Measurements from ENCODE around the gene TENM4.
"Not testable (repeated sequence)": the region's sequence is repeated elsewhere in the genome, so short reads cannot be mapped to it uniquely, and the experiment has no call there.

TENM4 gene

GRCh38 chr11:79237703-79238102, 203.1 kb downstream of the TENM4 start:
- DNase-seq: peak; percentile 80

DNA sequence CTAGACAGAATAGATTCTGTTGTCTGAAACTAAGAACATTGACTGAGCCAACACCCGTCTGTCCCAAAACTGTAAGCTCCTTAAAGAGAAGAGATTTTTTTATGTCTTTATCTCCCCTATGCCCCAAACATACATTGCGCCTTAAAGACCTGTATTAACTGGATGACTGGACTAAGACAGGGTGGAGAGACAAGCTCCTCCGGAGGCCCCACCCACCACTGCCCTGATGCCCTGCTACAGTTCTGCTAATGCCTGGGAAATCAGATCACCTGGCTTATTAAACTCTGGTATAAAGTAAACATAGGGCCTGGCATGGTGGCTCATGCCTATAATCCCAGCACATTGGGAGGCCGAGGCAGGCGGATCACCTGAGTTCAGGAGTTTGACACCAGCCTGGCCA, 203.7 kb downstream of the TENM4 start:
- no peak for DNase-seq

GRCh38 chr11:79236541-79236971, 204.3 kb downstream of the TENM4 start:
- peak; percentile 72 for DNase-seq

- DNase-seq: no peak
These were observed 205.1 kb downstream of the TENM4 start for GRCh38 chr11:79235696-79236095.

DNA sequence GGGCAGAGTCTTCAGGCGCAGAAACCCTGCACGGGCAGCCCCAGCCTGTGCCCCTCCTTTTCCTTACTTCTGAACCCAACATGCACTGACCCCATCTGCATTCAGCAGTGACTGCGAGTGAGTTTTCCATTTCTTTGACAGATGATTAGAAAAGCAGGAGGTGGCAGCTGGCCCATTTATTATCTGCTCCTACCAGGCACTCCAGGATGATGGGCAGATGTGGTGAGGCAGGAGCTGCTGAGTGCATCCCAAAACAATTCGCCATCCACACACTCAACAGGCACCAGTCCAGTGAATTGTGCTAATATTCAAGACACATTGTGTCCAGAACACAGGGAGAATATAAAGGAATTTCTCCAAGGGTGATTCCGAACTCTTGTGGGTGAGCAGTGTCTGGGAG, 208.5 kb downstream of the TENM4 start:
- no peak for DNase-seq

GRCh38 chr11:79229047-79229446, 211.8 kb downstream of the TENM4 start:
- DNase-seq: no peak

GRCh38 chr11:79227767-79228755, 212.8 kb downstream of the TENM4 start:
- DNase-seq: no peak

DNA sequence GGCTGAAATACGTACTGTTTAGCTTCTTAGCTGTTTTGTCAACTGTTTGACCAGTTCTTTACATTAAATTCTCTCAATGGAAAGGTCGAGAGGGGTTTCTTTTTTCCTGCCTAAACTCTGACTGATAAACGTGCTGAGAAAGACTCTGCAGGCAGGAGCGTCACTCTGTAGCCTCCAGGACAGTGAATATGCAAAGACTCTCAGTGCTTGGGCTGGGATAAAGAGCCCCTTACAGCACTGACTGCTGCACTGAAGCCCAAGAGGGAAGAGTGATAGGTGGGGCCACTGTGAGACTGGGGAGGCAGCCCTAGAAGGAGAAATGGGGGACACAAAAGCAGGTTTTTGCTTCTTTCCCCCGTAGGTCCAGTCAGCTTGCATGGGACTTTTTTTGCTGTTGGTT, 213.5 kb downstream of the TENM4 start:
- DNase-seq: no peak

DNA sequence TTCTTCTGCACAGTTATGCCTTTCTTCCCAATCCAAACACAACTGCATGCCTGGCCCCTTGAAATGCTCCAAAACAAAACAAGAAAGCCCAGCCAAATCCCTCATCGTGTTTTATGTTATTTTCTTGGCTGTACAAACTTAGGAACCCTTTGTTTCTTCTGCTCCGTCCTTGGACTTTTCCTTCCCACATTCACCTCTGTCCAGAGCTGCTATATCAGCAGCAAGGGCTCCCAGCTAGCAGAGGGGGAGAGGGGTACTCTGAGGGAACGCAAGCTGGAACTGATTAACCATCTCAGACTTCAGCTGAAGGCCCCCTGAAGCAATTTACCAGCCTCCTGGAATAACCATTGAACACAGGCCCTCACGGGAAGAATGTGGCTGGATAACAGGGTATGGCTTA, 214.7 kb downstream of the TENM4 start:
- DNase-seq: no peak

- not testable (repeated sequence) for DNase-seq
These were observed 218.7 kb downstream of the TENM4 start for GRCh38 chr11:79222163-79222562.

DNA sequence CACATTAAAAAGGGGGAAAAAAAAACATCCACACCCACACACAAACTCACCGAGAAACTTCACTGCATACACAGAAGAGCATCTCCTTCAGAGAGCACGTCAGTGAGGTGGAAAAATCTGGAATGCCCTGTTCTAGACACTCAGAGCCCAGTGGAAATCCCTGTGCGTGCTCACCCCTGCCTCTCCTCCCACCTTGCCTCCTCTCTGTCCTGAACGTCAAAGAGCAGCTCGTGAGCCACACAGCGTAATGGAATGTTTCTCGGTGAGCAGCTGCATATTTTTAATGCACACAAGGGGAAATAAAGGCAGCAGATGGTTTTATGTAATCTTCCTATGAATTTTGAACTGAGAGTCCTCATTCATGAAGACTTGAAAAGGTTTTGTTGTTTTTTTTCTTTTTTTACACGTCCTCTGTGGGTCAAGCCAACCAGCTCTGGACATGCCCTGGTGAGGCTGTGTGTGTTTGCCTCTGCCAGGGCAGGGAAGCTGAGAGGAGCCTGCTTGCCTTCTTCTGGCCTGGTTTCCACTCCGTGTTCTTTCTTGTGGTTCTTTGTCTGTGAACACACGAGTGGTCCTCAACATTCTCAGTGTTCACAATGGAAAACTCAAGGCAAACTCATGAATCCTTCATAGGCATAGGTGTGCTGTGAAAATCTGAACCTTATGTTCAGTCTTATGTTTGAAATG, 219.2 kb downstream of the TENM4 start:
- no peak for DNase-seq

DNA sequence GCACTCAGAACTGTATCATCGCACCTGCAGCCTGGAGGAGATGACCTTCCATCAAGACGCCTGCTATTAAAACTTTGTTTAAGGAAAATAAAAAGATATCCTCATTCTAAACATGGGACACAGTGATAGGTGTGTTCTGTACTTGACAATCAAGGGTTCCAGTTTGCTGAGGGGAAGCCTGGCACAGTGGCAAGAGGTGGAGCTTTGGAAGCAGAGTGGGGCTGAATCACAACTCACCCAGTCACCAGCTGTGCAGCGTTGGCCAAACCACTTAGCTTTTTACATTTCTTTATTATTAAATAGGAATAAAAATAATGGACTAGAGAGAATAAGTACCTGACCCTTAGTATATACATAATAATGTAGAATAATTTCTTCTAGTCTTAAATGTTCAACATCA, 220.7 kb downstream of the TENM4 start:
- no peak for DNase-seq

GRCh38 chr11:79219186-79220045, 221.4 kb downstream of the TENM4 start:
- no peak for DNase-seq

GRCh38 chr11:79212741-79213190, 228.1 kb downstream of the TENM4 start:
- DNase-seq: no peak

DNA sequence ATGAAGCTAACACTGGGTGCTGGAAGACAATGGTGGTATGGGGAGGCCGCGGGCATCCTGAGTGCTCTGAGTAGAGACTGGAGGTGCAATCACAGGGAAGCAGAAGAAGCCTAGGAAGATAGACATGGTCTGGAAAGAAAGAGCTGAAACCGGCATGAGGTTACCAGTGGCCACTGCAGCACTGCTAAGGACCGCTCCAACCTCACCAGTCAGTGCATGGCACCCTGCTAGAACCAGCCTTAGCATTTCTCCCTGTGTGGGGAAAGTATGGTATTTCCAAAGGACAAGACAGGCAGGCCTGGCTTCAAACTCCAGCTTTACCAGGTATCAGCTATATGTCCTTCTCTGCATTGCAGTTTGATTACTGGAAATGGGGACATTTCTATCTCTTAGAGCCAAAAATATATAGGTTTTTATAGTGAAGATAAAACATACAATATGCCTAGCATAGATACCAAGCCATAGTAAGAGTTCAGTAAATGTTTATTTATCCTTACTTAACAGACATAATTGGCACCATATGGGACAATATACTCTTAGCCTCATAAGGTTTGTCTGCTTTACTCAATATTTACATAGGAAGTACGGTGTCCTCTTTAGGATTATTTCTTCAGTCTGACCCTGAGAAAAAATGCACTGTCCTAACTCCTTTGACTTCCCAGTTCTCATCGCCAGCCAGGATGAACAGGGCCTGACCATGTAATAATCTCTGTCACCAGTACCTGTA, 231.1 kb downstream of the TENM4 start:
- no peak for DNase-seq

DNA sequence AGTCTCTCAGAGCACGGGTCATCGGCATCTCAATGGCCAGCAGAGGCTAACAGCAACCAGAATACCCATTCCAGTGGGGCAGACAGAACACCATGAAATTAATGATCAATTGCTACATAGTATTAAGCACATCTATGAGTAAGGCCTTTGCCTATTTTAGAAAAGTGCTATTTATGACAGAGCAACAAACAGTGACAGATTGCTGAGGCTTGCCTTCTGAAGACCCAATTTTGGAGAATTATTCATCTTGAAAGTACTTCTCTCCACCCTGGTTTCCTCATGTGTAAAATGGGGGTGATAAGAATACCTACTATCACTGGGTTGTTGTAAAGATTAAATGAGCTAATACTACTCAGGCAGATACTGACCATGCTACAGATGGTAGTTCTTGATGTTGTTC, 232.7 kb downstream of the TENM4 start:
- DNase-seq: no peak

GRCh38 chr11:79206951-79207350, 233.9 kb downstream of the TENM4 start:
- no peak for DNase-seq

- no peak for DNase-seq
These were observed 235.0 kb downstream of the TENM4 start for GRCh38 chr11:79205786-79206185.

DNA sequence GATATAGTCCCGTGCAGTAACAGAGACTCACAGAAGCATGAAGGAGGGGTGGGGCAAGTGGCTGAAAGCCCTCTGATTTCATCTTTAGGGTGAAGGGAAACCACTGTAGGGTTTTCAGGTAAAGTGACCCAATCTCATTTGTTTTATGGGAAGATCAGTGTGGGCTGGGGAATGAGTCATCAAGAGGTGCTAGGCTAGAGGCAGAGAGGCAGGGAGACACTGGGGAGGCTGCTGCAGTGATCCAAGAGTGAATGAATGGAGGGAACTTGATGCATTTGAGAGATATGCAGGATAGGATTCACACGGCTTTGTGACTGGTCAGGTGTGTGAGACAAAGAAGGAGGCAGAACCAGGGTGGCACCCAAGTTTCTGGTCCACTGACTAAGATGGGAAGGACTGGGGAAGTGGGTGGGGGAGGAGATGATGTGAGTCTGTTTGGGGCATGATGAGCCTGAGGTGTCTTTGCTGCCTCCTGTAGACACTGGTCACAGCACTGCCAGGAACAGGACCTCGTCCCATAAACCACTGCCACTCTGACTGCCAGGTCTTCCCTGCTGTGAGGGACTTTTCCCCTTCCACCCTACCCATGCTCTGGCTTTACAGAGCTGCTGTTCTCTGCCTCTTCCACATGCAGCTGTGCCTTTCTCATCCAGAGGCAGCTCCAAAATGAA, 239.0 kb downstream of the TENM4 start:
- DNase-seq: no peak

- DNase-seq: no peak
These were observed 240.3 kb downstream of the TENM4 start for GRCh38 chr11:79200398-79201070.

GRCh38 chr11:79199729-79200354, 241.0 kb downstream of the TENM4 start:
- no peak for DNase-seq

All from femur (tissue), 1 donor.